Measurements from ENCODE around the gene ATG4A.

The ATG4A gene

DNA sequence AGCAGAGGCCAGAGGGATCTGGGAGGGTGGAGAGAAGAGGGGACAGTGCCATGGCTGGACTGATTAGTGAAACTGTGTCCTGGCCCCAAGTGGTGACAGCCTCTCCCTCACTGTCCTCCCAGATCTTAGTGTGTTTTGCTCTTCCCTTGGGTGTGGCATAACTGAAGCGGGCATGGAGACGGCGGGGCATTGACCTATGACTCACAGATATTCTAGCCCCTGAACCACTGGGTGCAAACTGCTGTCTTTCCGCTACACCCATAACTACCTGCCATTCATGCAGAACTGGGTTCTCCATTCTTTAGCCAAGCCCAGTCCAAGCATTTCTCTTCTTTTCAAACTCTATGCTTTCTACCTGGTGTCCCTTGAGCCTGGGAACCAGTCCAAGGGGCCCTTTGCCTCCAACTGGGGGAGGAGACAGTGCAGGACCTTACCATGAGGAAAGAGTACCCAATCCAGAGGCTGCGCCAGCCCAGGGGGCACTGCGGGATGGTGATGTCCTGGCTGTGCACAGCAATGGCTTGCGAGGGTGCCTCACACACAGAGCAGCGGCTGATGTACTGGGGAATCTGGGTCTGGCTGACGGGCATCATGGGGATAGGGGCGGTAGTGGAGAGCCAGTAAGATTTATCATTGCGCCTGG is 67.6 kb downstream of the ATG4A start:
- TF ChIP-seq CSRNP3 (CRISPR knock-in tag; IDR thresholded peaks at IDR 0.05) (no peak), PPARA (CRISPR knock-in tag; IDR thresholded peaks at IDR 0.05; ENCODE audit: borderline replicate concordance) (no peak), ZFP3 (CRISPR knock-in tag; IDR thresholded peaks at IDR 0.05) (no peak), GLIS3 (CRISPR knock-in tag; IDR thresholded peaks at IDR 0.05) (no peak), ZNF8 (CRISPR knock-in tag; IDR thresholded peaks at IDR 0.05) (no peak), TOX (CRISPR knock-in tag; IDR thresholded peaks at IDR 0.05; ENCODE audit: borderline replicate concordance) (no peak), OSR1 (CRISPR knock-in tag; IDR thresholded peaks at IDR 0.05) (no peak), ZFP30 (CRISPR knock-in tag; IDR thresholded peaks at IDR 0.05) (no peak), ZNF70 (CRISPR knock-in tag; IDR thresholded peaks at IDR 0.05) (no peak), BACH2 (CRISPR knock-in tag; IDR thresholded peaks at IDR 0.05; ENCODE audit: borderline replicate concordance) (no peak), ISL1 (CRISPR knock-in tag; IDR thresholded peaks at IDR 0.05) (no peak)
- TF ChIP-seq, protein P1, sequence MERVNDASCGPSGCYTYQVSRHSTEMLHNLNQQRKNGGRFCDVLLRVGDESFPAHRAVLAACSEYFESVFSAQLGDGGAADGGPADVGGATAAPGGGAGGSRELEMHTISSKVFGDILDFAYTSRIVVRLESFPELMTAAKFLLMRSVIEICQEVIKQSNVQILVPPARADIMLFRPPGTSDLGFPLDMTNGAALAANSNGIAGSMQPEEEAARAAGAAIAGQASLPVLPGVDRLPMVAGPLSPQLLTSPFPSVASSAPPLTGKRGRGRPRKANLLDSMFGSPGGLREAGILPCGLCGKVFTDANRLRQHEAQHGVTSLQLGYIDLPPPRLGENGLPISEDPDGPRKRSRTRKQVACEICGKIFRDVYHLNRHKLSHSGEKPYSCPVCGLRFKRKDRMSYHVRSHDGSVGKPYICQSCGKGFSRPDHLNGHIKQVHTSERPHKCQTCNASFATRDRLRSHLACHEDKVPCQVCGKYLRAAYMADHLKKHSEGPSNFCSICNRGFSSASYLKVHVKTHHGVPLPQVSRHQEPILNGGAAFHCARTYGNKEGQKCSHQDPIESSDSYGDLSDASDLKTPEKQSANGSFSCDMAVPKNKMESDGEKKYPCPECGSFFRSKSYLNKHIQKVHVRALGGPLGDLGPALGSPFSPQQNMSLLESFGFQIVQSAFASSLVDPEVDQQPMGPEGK (CRISPR knock-in tag; IDR thresholded peaks at IDR 0.05; ENCODE audit: borderline replicate concordance) = no peak
- ATAC-seq = no peak

- no peak for ATAC-seq
- no peak for TF ChIP-seq OSR1 (CRISPR knock-in tag; IDR thresholded peaks at IDR 0.05)
- no peak for TF ChIP-seq ESRRG (CRISPR knock-in tag; IDR thresholded peaks at IDR 0.05)
- no peak for TF ChIP-seq ISL1 (CRISPR knock-in tag; IDR thresholded peaks at IDR 0.05)
- TF ChIP-seq ZC3H10 (CRISPR knock-in tag; IDR thresholded peaks at IDR 0.05) = no peak
- TF ChIP-seq, protein P1 (CRISPR knock-in tag; IDR thresholded peaks at IDR 0.05; ENCODE audit: borderline replicate concordance) = no peak
- TF ChIP-seq TCF4 (CRISPR knock-in tag; IDR thresholded peaks at IDR 0.05; ENCODE audit: borderline replicate concordance) = no peak
- TF ChIP-seq POU6F1 (CRISPR knock-in tag; IDR thresholded peaks at IDR 0.05; ENCODE audit: borderline replicate concordance, low read depth) = no peak
- TF ChIP-seq BACH2 (CRISPR knock-in tag; IDR thresholded peaks at IDR 0.05; ENCODE audit: borderline replicate concordance) = no peak
- TF ChIP-seq CSDC2 (CRISPR knock-in tag; IDR thresholded peaks at IDR 0.05) = no peak
Measured at GRCh38 chrX:108160309-108160708, 68.7 kb downstream of the ATG4A start.

DNA sequence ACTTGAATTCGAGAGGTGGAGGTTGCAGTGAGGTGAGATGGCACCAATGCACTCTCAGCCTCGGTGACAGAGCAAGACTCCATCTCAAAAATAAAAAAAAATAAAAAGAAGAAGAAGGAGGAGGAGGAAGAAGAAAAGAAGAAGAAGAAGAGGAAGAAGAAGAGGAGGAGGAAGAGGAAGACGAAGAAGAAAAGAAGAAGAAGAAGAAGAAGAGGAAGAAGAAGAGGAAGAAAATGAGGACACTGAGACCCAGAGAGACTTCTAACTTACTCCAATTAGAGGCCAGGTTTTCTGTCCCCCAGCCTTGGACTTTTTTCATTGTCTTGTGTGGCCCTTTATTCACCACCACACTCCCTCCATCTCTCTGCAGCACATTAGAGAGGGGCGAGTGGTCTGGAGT is 70.7 kb downstream of the ATG4A start:
- no peak for ATAC-seq
- TF ChIP-seq OSR1 (CRISPR knock-in tag; IDR thresholded peaks at IDR 0.05) = no peak
- TF ChIP-seq CSRNP3 (CRISPR knock-in tag; IDR thresholded peaks at IDR 0.05) = no peak
- TF ChIP-seq SNAI2 (CRISPR knock-in tag; IDR thresholded peaks at IDR 0.05) = no peak
- TF ChIP-seq ARNTL (CRISPR knock-in tag; IDR thresholded peaks at IDR 0.05; ENCODE audit: borderline replicate concordance, low read depth) = no peak
- TF ChIP-seq PPARA (CRISPR knock-in tag; IDR thresholded peaks at IDR 0.05; ENCODE audit: borderline replicate concordance) = no peak
- TF ChIP-seq, protein P2, sequence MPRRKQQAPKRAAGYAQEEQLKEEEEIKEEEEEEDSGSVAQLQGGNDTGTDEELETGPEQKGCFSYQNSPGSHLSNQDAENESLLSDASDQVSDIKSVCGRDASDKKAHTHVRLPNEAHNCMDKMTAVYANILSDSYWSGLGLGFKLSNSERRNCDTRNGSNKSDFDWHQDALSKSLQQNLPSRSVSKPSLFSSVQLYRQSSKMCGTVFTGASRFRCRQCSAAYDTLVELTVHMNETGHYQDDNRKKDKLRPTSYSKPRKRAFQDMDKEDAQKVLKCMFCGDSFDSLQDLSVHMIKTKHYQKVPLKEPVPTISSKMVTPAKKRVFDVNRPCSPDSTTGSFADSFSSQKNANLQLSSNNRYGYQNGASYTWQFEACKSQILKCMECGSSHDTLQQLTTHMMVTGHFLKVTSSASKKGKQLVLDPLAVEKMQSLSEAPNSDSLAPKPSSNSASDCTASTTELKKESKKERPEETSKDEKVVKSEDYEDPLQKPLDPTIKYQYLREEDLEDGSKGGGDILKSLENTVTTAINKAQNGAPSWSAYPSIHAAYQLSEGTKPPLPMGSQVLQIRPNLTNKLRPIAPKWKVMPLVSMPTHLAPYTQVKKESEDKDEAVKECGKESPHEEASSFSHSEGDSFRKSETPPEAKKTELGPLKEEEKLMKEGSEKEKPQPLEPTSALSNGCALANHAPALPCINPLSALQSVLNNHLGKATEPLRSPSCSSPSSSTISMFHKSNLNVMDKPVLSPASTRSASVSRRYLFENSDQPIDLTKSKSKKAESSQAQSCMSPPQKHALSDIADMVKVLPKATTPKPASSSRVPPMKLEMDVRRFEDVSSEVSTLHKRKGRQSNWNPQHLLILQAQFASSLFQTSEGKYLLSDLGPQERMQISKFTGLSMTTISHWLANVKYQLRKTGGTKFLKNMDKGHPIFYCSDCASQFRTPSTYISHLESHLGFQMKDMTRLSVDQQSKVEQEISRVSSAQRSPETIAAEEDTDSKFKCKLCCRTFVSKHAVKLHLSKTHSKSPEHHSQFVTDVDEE (CRISPR knock-in tag; IDR thresholded peaks at IDR 0.05) = no peak
- no peak for TF ChIP-seq GLIS3 (CRISPR knock-in tag; IDR thresholded peaks at IDR 0.05)
- no peak for TF ChIP-seq CREB5 (CRISPR knock-in tag; IDR thresholded peaks at IDR 0.05; ENCODE audit: low read depth)
- no peak for TF ChIP-seq BACH2 (CRISPR knock-in tag; IDR thresholded peaks at IDR 0.05; ENCODE audit: borderline replicate concordance)
- TF ChIP-seq, protein P1 (CRISPR knock-in tag; IDR thresholded peaks at IDR 0.05; ENCODE audit: borderline replicate concordance) = no peak
- TF ChIP-seq ZNF8 (CRISPR knock-in tag; IDR thresholded peaks at IDR 0.05) = no peak
- TF ChIP-seq ZNF565 (CRISPR knock-in tag; conservative IDR thresholded peaks at IDR 0.05; ENCODE audit: low read depth) = no peak
- no peak for TF ChIP-seq ESRRG (CRISPR knock-in tag; IDR thresholded peaks at IDR 0.05)
- TF ChIP-seq ZNF70 (CRISPR knock-in tag; IDR thresholded peaks at IDR 0.05) = no peak
